Skin of body (tissue), 2 donors: ENCODE measurements around the gene TPRN. TPM values are rescaled to one million over a fixed set of nuclear protein-coding genes. Genes with fewer than 3 reads are reported as not detected.
A peak's percentile ranks its signal among the peaks of the same experiment; 100 is the strongest.

Source experiments
- DNase-seq: peaks from one replicate; lab custom pipeline; 2025; lab: John Stamatoyannopoulos, UW
- total RNA-seq: library from RNA; depleted of rRNA; stranded (reverse); fragments of >200 nt; gene quantifications from one replicate; pipeline ENCODE4 v1.2.3, GENCODE V29; 2014

TPRN gene
- total RNA-seq, 1 donor from 2014 or later: 3.4 TPM

DNA sequence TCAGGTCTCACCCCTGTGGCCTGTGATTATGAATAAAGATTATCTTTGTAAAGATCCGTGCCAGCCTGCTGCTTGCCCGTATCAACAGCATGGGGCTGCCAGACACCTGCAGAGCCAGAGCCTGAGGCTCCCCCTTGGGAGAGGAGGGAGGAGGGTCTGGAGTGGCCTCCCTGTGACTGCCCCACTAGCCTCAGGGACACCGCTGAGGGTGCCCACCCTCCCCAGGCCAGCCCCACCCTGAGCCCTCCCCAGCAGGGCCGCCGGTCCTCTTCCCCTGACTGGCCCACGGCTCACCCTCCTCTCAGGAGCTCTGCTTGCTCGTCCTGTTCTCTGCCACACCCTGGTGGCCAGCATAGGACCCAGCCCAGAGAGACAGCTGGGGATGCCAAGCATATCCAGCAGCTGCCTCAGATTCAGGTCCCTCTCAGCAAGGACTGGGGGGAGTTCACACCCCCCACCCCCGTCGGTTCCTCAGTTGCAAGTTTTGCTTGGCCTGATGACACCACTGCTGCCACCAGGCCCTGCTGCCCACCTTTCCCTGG lies 10.2 kb downstream of the TPRN start:
- DNase-seq: no peak

DNA sequence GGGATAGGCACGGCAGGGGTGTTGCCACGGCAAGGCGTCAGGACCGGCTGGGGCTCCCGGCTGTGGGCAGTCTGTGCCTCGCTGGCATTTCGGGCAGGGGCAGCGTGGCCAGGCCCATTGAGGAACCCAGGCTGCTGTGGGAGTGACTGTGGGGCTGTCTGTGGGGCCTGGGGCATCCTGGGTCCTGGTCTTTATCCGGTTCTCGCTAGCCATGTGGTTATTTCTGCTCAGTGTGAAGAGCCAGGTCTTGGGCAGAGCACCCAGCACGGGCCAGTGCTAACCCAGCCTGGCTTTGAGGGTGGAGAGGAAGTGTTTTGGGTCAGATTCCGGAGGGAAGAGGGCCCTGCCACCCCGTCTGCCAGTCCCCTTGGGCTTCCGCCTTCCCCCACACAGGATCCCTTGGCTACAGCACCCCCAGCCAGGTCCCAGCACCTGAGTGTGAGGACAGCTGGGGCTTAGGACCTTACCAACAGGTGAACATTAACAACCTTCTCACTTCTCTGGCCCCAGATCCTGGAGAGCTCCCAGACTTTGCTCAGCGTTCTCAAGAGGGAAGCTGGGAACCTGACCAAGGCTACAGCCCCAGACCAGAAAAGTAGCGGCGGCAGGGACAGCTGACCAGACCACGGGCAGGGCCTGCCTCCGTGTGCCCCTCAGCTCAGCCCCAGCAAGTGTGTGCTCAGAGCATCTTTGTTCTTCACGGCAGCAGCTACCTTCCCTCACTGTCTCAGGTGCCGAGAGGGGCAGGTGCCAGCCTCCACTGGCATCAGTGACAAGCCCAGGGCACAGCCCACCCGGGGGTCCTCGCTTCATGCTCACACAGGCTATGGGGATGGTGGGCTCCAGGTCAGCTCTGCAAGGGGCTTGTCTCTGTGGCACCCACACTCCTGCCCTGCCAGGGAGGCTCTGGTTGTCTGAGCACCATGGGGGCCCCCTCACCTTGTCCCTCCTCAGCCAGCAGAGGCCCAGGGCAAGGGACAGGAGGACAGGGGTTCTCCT lies 10.9 kb downstream of the TPRN start:
- no peak for DNase-seq

DNA sequence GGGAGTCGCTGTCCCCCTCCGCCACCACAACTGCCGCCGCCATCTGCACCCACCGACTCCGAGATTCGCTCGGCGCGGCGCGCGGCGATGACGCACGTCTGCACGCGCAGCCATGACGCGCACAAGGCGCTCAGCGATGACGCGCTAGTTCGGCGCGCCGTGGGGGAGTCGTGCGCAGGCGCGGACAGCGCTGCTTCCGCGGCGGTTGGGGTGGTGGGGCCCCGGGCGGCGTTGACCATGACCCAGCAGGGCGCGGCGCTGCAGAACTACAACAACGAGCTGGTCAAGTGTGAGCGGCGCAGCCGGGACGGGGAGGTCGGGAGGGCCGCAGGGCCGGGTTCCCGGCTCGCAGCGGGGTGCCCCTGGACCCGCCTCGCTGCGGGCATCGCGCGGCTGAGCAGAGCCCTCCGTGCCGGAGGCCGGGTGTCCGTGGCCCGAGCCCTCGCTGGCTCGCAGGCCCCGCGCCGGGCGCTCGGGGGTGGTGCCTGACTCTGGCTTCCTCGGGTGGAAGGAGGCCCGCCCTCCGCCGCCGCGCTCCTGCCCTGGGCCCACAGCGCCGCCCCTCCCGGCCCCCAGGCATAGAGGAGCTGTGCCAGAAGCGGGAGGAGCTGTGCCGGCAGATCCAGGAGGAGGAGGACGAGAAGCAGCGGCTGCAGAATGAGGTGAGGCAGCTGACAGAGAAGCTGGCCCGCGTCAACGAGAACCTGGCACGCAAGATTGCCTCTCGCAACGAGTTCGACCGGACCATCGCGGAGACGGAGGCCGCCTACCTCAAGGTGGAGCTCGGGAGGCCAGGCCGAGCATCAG lies 11.8 kb downstream of the TPRN start, which contains the start of the genes ANAPC2 and SSNA1:
Gene ANAPC2, minus strand, starts transcription at position 71 of the 807 bp plus-strand sequence. Its CDS starts 28 bp downstream, at position 43.
Gene SSNA1, plus strand, starts transcription at position 187 of the 807 bp plus-strand sequence. Its CDS starts 51 bp downstream, at position 238.
- peak; percentile 88 for DNase-seq

DNA sequence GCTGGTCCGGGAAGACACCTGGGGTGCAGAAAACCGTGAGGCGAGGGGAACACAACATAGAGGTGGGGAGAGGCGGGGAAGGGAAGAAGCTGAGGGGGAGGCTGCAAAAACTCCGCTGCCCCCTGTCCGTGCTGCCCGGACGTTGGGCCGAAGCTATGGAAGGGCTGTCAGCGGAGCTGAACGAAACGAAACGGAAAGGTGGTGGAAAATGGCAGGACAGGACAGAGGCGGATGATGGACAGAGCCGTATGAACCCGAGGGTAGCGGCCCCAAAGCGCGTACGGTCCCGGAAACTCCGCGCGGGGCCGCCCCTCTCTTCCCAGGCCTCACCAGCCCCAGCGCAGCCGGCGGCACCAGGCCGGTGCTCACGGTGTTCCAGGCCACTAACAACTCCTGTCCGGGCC lies 12.5 kb downstream of the TPRN start:
- DNase-seq: no peak

DNA sequence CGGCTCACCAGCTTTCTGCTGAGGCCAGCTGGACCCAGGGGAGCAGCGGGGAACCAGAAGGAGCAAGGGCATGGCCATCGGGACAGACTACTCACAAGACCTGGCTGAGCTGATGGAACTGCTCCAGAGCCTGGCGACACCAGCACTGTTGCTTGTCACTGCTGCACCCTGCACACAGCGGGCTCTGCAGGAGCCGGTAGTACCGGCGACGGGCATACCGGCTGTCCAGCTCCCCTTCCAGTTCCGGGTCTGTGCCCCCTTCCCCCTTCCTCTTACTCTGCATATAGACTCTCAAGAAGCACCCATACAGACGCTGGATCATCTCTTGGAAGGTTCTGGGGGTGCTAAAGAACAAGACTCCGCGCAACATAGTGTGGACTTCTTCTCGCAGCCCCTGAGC lies 13.2 kb downstream of the TPRN start:
- no peak for DNase-seq

DNA sequence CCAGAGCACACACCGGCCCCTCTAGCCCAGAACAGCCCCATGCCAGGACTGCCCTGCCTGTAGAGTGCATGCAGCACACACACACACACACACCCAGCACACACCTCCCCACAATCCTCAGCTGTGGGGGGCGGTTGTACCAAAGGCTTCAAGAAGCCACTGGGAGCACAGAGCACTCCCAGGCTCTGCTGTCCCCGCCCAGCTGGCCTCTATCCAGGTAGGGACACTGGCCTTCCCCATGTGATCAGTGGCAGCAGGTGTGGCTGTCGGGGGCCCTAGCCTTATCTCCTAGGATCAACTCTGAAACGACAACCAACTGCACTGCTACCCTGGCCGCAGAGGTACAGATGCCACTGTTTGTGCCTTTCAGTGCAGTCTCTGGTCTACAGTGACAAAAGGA lies 14.2 kb downstream of the TPRN start:
- no peak for DNase-seq

DNA sequence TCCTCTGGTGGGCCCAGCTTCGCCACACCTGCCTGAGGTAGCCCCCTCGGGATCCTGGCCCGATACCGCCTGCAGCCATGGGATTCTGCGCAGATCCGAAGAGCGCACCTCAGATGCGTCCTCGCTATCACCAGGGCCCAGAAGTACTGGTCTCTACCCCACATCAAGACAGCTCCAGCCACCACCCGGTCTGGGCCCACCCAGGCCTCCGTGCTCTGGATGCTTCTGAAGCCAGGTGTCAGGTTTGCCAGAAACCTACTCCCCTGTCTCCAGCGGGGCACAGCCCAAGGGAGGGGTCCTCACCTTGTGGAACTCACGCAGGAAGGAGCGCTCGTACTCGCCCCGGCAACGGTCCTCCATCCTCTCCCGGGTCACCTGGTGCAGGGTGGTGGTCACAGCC lies 14.6 kb downstream of the TPRN start:
- no peak for DNase-seq

DNA sequence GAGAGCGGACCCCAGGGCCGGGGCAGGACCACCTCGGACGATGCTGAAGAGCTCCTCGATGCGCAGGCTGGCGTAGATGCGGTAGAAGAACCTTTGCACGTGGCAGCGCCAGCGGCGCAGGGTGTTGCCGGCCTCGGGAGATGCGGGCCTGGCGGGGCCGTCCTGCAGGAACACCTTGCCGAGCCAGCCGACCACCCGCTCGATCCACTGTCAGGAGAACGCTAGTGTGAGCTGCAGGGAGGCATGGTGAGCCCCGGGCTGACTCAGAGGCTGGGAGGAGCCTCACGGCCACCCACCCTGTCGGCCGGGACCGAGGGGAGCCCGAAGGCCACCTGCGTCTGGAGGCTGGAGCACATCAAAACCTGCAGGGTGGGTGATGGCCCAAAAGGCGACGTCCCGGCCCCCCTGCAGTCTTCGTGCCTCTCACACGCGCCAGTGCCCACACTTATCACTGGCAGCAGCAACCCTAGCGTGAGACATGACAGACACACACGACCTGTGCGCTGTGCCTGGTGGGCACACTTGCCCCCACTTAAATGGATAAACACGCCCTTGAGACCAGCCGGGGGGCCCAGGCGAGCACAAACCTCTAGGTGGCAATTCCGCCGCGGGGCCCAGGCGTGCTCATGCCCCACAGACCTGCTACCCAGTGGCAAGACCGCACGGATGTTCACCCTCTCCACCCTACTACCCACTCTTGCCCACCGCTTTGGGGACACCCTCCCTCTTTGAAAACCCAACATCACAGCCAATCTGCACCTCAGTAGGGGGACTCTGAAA lies 15.5 kb downstream of the TPRN start:
- DNase-seq: no peak

DNA sequence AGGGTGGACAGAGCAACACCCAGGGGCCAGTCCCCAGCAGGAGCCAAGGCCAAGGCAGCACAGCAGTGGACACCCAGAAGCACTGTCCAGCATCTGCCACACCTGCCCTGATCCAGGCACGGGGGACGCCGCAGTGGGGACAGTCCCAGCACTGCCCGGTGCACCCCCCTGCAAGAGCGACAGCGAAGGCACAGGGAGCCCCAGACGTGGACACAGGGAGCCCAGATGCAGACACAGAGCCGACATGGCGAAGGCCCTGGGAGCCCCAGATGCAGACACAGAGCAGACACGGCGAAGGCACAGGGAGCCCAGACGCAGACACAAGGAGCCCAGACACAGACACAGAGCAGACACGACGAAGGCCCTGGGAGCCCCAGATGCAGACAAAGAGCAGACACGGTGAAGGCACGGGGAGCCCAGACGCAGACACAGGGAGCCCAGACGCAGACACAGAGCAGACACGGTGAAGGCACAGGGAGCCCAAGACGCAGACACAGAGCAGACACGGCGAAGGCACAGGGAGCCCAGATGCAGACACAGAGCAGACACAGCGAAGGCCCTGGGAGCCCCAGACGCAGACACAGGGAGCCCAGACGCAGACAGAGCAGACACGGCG lies 16.5 kb downstream of the TPRN start:
- DNase-seq: no peak

DNA sequence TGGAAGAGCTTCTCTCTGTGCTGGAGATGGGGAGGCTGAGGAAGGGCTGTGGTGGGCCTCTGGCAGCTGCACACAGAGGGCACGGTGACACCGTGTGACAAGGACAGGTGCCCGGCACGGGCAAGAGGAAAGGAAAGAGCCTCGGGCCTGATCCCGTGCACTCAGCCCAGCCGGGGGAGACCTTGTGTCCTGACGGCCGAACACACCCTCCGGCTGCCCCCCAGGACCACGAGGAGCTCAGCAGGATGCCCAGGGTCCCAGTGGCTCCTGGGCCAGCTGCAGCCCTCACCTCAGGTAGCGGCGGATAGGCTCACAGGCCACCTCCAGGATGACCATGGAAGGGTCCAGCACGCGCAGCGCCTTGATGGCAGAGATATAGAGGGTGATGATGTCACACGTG lies 17.7 kb downstream of the TPRN start:
- no peak for DNase-seq

DNA sequence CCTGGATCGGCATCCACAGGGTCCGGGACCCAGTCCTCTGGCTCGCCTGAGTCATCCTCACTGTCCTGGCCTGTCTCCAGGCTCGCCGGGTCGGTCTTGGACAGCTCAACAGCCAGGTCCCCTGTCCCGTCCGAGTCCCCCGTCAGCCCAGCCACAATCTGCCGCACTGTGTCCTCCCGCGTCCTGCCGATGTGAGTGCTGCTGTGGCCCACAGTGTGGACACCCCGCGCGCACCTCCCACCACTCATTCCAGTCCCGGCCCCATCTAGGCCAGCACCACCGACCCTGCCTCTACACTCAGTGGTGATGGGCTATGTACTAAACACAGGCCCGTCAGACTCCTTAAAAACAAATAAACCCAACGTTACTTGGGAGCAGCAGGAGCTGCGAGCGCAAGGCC lies 18.9 kb downstream of the TPRN start:
- DNase-seq: no peak

DNA sequence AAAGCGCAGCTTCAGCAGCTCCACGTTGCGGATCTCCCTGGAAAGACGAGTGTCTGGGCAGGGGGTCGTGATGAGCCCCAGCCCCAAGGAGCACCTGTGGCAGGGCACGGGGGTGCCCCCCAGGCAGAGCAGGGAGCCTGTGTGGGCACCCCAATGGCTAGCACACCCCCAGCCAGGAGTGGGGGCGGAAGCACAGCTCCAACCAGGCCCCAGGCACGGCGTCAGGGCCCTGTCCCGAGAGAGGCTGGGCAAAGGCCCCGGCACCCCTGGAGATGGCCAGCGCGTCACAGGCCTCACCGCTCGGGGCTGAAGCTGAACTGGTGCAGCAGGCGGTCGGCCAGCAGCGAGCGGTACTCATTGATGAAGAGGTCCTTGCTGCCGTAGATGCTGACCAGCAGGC lies 20.1 kb downstream of the TPRN start:
- DNase-seq: no peak

DNA sequence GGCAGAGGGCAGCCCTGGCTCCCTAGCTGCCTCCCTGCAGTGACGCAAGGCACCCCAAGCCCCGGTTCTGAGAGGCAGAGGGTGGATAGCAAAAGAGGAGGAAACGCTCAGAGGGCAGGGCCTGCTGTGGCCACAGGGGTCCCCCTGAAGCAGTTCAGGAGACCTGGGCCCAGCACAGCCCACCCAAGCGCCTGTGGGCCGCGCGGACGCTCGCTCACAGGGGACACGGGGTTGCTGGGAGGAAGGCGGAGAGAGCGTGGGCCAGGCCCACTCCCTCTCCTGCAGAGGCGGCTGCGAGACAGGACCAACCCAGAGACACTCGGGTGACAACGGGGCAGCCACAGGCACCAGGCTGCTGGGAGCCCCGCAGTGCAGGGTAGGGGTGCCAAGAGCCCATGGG lies 20.8 kb downstream of the TPRN start:
- no peak for DNase-seq

DNA sequence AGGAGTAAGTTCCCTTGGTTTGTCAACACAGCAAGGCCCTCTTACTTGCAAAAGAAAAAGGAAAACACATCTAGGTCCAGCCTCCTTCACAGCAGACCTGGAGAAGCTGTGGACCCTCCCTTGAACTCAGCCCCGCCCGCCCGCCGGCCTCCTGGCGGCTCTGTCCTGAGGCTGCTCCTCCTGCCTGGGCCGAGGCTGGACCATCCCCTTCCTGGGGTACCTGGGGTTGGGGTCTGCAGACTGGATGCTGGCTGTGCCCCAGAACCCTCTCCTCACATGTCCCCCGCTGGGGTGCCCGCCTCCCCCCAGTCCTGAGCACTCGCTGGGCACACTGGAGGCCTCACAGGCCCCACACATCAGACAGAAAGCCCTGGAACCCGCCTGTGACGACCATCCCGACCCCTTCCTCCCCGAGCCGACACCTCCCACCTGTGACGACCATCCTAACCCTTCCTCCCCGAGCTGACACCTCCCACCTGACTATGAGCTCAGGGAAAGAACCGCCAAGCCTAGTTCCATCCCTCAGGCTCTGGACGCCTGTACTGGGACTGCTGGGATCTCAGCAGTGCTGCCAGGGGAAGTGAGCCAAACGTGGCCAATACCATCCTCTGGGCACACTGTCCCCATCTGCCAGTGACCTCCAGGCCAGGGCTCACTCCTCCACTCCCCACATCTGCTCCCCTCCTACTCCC lies 21.5 kb downstream of the TPRN start:
- DNase-seq: no peak

DNA sequence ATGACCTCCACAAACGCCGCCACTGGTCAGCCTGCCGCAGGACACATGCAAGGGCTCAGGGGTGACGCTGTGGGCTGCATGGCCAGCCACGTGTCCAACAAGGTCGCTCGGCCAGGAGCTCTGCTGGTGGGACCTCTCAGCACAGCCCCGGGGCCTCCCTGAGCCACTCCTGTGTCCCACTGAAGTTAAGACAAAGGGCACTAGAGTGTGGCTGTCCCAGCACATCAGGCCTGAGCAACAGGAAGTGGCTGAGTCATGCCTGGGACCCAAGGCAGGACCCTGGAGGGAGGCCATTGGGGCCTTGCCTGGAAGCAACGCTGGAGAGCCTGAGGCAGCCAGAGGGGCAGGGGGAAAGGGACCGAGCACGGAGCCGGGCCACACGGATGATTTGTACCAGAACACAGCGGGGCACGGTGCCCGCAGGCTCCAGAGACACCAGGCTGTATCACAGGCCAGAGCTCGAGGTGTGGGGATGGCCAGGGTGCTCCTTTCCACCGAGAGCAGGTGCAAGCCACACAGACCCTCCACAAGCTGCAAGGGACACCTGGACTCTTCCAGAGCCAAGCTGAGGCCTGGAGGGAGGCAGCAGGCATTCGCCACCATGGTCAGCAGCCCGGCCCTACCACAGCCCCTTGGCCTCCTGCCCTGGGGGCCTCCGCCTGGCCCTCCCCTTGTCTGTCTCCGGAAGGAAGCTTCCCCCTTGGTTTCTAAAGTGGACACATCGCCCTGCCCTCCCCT lies 22.2 kb downstream of the TPRN start:
- no peak for DNase-seq

DNA sequence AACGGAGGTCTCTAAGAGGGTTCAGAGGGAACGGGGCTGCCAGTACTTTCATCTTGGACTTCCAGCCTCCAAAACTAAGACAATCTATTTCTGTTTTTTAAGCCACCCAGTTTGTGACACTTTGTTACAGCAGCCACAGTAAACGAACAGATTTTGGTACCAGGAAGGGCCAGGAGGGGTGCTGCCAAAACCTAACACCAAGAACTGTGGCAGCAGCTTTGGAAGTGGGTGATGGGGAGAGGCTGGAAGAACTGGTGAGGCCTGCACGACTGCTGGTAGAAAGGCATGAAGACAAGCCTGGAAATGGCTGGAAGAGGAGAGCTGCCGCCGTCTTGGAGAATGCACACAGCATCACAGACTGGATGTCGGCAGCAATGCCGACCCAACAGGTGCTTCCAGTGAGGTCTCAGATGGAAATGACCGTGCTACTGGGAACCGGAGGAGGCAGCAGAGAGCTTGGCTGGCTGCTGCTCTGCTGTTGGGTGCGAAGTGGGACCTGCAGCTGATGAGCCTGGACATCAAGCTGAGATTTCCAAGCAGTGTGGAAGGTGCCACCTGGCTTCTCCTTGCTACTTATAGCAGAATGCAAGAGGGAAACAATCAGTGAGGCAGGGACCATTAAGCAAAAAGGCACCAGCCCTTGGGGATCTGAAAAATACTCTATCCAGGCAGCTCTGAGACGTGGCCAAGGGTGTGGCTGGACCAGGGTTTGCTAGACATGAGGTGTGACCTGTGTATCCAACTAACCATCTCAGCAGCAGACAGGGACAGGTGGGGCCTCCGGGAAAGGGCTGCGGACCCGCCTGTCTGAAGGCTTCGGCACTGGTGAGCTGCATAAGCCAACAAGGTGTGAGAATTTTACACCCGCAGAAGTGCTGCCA lies 24.0 kb downstream of the TPRN start:
- no peak for DNase-seq

DNA sequence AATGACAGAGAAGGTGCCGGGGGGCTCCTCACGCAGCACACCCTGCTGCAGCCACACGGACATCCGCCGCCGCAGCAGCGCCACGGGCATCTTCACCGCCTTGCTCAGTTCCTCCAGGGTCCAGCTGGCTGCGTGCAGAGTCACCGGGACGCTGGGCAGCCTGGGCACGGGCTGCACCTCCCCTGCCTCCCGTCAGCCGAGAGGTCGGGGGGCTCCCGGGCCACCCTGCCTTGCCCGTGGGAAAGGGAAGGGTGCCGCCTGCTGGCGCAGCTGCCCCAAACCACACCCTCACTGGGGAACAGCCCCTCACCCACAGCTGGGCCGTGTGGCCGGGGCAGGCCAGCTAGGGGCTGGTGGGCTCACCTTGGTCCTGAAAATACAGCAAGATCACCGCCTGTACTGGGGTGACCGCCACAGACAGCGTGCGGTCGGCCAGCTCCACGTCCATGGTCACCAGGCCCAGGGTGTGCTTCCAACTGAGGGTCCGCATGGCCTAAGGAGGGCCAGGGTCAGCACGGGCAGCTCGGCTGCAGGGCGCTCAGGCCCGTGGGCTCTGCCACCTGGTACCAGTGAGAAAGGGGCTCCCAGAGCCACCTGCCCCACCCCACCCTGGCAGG lies 25.1 kb downstream of the TPRN start:
- no peak for DNase-seq
